ENCODE data around the gene FMN1.

Gene FMN1

DNA sequence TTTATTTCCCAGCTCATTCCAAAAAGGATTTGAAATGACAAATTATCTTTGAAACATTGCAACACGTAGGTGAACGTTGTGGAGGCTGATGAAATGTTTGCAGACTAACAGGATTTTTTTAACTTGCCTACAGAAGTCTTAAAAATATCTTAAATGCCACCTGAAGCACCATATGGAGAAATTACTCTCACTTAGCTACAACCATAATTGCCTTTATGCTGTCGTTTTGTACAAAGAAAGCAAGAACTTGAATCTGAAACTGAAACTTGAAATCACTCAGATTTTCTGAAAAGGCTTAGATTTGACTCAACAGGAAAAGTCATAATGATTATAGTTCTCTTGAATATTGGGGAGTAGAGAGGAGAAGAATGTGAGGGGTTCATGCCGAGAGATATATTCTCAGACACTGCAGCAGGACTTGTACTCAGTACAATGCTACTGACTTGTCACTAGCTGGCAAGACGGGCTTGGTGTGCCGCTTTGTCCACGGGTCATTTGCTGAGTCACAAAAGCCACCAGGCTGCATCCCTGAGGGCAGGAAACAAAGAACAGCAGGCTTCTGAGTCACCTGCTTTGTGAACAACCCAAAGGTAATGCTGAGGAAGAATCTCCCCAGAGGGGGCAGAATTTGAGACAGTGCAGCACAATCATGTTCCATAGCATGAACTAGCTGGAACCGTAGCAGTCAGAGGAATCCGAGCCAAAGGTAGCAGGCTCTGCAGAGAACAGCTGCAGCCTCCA, 7.1 kb upstream of the FMN1 start:
- peak; percentile 37 for DNase-seq (ENCODE audit: low read depth)

DNA sequence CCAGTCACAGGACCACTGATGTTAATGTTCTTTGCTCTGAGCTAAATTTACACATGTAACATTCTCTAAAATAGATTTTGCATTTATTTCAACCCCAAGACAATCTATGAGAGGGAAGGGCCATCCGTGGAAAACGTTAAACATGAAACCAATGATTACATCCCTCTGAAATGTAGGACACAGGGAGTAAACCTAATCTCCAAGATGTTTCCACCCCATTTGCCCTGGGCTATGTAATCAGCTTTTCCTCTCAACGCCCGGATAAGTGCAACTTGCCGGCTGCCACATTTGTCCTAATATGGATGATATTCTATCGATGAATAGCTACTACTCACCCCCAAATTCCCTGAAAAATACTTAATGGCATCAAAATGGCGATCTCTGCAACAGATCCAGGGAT, 6.4 kb upstream of the FMN1 start:
- DNase-seq (ENCODE audit: low read depth), result no peak

DNA sequence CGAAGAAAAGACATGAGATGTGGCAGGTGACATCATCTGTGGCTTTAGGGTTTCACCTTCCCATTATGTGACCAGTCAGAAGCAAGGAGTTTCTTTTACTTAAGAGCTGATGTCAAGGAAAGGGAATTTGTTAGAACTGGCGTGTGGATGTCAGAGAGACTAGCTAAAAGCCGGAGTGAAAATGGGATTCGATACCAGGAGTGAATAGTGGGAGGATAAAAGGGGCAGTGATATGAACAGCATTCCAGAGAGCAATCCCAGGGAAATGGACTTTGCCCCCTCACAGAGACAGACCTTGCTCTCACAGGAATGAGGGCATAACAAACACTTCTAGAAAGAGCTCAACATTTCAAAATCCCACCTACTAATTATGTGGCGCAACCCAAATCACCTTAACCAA, 5.9 kb upstream of the FMN1 start:
- DNase-seq (ENCODE audit: low read depth), result no peak

DNA sequence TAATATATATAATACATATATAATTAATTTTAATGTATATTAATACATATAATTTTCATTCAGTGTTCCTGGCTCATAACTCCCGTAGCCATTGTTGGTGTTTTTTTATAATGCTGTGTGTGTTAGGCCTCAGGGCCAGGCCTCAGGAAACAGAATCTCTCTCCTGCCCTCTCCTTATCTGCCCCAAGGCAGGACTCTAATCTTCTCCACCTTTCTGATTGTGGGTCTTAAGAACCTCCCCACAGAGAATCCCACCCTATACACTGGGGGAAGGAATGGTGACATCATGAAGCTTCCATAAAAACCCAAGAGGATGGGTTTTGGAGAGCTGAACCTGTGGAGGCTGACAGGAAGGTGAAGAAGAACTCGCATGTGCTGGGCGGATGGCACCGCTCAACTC, 4.0 kb upstream of the FMN1 start:
- no peak for DNase-seq (ENCODE audit: low read depth)

DNA sequence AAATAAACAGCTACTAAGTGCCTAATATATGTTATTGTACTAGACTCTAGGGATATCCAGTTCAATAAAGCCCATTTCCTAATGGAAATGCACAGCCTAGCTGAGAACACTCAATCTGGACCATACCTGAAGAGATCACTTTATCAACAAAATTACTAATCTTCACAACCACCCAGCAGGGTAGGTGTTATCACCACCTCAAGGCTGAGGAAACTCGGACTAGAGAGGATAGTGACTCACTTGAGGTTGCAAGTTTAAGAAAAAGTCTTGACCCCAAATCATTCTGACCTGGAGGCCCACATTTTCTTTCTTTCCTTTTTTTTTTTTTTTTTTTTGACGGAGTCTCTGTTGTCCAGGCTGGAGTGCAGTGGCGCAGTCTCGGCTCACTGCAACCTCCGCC, 3.1 kb upstream of the FMN1 start:
- DNase-seq (ENCODE audit: low read depth), result no peak

DNA sequence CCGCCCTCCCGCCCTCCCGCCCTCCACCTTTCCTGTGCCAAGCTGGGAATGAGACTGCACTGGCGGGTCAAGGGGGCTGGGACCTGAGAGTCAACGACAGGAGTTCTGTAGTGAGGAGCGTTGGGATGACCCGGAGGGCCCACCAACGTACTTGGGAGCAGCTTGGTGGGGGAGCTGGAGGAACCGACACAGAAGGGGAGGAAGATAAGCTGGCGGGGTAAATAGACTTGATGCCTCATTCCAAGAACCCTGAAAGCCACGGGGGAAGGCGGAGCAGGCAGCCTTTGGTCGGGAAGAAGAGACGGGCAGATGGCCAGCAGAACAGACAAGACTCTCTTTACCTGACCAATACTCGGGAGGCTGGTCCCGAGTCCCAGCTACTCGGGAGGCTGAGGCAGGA, 277 bp downstream of the FMN1 start:
- DNase-seq (ENCODE audit: low read depth), result no peak

DNA sequence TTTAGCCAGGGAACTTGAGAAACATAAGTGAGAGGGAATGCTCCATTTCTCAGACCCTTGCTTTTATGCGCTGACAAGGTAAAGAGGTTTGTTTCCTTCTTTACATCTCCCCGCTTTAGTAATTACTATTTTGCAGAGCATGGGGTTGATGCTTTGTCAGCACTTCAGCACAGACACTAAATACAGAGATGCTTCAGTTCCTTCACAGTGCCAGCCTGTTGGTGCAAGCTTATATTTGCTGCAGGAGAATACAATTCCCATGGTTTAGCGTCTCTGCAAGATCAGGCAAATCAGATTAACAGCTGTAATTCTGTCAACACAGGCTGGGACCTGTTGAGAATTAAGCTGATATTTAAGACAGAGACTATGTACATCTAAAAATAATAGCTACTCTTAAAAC, 2.9 kb downstream of the FMN1 start:
- DNase-seq (ENCODE audit: low read depth), result no peak

DNA sequence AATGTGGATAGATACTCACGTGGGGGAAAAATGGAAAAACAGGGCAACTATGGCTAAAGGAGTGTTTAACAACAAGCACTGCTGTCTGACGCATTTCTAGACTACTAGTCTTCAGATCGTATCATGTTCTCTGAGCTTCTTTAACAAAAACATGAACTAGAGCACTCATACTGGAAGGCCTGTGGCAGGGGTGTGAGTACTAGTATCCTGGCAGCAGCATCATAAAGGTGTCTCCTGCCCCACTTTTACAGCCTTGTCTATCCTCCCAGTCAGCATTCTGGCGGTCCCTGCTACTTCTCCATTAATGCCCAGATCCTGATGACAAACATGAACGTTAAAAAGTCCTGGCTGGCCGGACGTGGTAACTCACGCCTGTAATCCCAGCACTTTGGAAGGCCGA, 4.0 kb downstream of the FMN1 start:
- DNase-seq (ENCODE audit: low read depth), result no peak

DNA sequence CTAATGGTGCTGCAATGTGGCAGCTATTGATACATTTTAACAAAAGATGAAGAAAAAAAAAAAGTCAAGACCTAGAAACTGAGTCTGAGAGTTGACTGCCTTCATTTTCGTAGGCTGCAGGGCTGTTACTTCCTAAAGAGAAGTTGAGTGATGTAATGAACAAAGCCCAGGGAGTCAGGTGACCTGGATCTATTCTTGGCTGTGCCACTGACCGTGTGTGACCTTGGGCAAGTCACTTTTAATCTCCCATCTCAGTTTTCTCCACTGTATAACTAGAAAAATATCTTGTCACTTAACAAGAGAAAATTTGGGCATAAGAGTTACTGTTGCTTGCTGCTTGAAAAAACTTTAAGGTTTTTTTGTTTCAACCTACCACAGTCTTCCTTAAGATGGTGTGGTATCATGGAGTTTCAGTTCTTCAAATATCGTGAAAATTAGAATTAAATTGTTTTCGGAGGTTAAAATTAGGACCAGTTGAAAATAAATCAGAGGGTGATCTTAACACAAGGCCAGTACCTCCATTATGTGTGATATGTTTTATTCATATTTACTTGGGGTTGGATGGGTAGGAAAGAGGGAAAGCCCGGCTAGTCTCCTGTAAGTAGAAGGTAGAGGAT, 5.8 kb downstream of the FMN1 start:
- DNase-seq (ENCODE audit: low read depth), result no peak

DNA sequence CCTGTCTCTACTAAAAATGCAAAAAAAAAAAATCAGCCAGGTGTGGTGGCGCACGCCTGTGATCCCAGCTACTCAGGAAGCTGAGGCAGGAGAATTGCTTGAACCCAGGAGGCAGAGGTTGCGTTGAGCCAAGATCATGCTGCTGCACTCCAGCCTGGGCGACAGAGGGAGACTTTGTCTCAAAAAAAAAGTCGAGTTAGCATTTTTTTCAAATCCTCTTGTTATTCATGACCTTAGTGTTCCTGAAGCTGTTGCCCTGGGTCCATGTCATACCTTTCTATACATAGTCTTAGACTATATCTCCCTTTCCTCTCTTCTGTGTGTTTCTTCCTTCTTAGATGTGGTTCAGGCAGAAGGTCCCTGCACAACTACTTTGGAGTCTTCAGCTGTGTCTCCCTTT, 6.4 kb downstream of the FMN1 start:
- no peak for DNase-seq (ENCODE audit: low read depth)

DNA sequence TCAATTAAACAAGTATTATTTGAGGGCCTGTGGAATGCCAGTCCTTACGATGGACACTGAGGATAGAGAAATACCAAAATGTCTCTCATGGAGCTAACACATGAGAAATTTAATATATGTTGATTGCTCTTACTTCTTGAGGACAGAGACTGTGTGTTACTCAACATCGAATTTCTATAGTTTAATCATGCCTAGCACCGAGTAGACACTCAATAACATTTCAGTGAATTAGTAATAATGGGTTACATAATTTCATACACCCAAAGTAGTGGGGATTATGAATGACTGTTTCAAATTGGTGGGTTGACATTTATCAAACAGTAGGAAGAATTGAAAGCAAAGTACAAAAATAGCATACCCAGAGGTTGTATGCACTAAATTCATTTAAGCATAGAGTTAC, 11.2 kb downstream of the FMN1 start:
- DNase-seq (ENCODE audit: low read depth), result no peak

DNA sequence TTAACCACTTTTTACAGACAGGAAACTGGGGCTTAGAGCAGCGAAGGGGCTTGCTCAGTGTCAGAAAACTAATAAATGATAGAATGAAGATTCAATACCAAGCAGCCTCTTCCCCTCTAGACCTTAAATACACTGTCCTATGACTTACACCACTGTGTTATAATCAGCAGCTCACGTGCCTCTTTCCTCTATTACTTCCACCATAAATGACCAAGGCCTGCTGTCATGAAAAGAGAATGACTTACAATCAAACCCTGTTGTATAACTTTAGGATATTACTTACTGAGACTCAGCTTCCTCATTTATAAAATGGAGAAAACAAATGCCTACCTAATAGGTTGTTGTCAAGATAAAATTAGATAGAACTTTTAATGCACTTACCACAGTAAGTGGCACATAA, 11.6 kb downstream of the FMN1 start:
- DNase-seq (ENCODE audit: low read depth), result no peak

DNA sequence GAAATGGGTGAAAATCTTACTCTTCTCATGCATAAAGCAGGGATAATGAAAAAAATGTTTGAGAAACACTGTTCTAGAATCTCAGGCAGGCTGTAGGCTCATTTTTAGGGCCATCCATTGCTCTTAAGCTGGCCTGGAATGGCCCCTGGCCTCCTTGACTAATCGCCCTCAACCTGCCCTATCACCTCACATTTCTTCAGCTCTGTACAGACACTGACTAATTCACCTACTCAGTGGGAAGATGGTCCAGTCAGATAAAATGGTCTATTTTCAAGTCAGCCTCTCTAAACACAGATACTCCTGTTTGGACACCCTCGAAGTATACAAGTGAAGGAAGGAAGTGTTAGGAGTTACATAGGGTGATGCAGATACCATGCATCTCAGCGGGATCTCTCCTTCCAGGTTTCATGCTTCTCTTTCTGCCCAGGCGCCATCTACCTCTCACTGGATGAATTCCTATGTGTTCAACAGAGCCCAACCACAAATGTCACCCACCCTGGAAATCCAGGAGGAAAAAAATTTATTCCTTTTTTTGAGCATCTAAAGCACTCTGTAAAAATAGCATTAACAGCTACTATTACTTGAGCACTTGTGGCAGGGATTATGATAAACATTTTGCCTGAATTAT, 12.1 kb downstream of the FMN1 start:
- no peak for DNase-seq (ENCODE audit: low read depth)

DNA sequence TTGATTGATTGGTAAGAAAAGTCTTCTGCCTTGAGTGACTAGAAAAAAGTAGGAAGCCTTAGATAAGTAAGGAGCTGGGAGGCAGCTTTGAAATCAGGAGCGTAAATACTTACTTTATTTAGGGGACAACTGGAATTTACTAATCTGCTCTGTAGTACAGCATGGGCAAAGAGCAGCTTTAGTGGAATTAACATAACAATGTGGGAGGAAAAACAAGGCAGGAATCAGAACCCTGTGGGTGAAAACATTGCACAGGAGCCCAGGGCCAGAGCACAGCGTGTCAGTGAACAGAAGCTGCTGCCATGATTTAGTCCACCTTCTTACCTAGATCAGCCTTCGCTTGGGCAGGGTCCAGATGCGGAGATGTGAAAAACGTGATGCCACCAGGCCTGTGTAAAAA, 14.6 kb downstream of the FMN1 start:
- no peak for DNase-seq (ENCODE audit: low read depth)

DNA sequence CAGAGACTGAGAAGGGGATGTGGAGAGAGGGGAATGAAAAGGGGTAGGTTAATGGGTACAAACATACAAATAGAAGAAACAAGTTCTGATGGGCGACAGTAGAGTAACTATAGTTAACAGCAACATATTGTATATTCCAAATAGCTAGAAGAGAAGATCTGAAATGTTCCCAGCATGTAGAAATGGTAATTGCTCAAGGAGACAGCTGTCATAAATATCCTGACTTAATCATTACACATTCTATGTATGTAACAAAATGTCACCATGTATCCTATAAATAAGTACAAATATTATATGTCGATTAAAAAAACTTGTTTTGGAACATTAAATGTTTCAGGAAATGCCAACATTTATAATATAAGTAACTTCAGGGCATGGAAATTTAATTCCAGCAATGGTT, 23.3 kb downstream of the FMN1 start:
- no peak for DNase-seq (ENCODE audit: low read depth)

DNA sequence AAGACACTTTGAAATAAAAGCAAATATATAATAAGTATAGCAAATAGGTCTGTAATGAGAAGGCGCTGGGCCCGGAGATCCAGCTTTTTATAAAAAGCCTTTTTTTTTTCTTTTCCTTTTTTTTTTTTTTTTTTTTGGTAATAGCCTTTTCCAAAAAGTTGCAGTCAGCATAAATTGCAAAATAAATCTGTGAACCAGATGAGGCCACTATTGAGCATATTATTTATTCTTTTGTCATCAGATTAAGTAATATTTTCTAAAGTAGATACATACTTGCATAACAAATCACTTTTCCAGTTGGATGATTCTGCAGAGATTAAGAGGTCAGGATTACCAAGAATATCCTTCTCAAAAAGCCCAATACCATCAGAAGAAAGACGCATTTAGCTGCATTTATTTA, 24.9 kb downstream of the FMN1 start:
- DNase-seq (ENCODE audit: low read depth), result no peak

DNA sequence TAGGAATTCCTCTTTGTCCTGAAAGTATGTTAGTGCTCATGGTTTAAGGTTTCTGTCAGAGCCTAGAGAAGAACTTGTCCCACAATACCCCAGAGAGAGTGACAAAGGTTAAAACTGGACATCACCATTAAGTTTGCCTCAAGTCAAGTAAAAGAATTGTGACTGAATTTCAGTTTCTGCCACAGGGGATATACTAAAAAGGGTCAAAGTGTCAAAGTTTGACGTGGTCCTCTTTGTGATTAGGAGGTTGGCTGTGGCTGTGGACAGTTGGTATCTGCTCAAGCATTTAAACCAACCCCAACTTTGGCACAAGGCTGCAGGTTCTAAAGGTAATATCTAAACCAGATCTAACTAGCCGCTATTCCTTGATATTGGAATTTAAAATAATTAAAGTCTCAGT, 26.1 kb downstream of the FMN1 start:
- no peak for DNase-seq (ENCODE audit: low read depth)

DNA sequence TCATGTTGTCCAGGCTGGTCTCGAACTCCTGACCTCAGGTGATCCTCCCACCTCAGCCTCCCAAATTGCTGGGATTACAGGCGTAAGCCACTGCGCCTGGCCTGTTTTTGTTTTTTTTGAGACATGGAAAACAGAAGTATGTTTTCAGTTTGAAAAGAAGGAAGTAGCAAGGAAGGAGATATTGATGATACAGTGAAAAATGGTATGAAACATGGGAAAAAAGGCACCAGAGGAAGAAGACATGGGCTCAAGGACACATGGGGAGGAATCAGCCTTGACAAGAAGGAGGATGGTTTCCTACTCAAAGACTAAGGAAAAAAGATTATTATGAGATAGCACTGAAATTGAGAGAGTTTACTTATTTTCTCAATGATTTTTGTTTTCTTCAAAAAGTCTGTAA, 30.7 kb downstream of the FMN1 start:
- no peak for DNase-seq (ENCODE audit: low read depth)

DNA sequence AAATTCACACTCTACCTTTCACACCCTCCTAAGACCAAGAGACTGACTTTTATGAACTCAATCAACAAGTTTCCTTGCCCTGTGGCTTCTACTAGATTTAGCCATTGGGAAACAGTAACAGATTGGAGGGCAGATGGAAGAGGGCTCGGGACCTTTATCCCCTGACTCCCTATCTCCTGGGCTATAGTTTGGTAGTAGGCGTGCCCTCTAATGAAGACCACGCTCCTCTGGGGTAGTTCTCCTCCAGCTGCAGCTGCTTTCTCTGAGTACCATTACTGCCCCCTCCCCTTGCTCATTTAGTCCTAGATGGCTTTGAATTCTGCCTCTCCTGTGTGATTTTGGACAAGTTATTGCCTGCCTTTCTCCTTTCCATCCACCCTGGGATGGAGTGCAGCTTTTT, 33.3 kb downstream of the FMN1 start:
- no peak for DNase-seq (ENCODE audit: low read depth)

DNA sequence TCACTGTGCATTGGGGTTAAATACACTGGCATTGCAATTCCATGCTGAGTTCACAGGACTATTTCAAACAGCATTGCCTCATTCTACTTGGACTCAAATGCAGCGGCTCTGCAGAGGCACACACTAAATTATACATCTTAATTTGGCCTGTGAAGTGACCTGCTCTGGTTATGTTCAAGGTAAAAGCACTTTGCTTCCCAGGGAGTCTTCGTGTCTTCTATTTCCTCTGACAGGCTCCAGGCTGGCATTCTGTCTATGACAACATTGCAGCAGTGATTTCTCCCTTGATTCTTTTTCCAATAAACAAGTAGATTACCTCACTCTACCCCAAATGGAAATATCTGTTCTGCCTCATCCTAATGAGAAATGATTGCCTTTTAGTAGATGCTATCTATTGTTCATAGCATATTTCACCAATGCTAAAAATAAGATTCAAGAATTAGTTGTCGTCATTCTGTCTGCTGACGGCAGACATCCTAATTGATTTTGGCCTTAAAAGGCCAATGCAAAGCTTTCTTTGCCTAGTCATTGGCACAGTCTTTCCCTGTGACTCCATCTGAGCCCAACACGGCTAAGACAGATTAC, 33.8 kb downstream of the FMN1 start:
- DNase-seq (ENCODE audit: low read depth), result no peak

DNA sequence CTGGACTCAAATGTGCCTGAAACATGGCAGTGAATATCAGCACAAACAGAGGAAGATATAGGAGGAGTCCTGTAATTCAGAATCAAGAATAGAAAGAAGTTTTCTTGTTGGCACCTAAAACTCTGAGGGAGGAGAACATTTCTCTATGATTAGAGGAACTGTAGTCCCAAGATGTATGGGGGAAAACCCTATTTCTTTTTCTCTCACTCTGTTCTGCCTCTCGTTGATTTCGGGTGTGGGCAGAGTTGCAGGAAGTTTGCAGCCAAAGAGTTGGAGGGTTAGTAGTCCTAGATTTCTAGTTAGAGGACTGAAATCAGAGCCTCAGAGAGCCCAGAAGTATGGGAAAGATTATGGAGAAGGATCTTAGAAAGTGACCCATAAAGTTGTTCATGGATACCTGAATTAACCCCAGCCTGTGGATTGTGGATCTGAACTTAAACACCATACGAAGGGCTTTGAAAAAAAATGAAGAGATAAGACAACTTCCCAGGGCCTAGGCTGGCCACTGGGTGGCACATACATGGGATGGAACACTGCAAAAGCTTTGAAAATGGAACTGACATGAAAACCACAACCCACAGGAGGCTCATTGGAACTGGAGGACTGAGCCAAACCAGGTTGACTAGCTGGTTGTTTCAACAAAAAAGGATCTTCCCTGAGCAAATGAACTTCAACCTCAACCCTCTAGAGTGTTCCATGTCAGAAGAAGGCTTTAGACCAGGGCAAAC, 34.6 kb downstream of the FMN1 start:
- no peak for DNase-seq (ENCODE audit: low read depth)

DNA sequence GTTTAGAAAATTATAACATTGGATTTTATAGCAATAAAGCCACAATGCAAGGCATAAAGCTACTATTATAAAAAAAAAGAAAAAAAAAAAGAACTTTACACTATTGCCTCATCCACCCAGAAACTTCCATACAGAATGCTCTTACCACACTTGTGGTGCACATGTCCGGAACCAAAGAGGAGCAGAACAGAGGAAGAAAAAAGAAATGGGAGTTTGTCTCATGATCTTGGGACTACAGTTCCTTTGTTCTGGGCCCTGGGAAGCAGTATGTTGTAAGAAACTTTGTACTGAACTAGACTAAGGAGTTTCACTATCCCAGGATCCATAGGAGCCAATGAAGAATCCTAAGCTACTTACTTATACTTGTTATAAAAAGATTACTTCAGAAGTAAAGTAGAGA, 36.1 kb downstream of the FMN1 start:
- no peak for DNase-seq (ENCODE audit: low read depth)
